Fibroblast of mammary gland (primary cell): ENCODE measurements around the gene BET1L.

ENCODE experiments used
- DNase-seq: peaks from one replicate; pipeline ENCODE4 v3.0.0-alpha.2; 2010; ENCODE audit warnings: low read depth
- H3K4me3 ChIP-seq: 2 replicates; pipeline ENCODE4 v1.5.1; 2011; ENCODE audit warnings: low read depth, mild to moderate bottlenecking, low read length, moderate library complexity; ENCODE audit not compliant: control insufficient read depth
- CTCF ChIP-seq: conservative IDR thresholded peaks from 2 replicates; pipeline ENCODE4 v1.5.1; 2011; ENCODE audit warnings: low read depth, low read length, inconsistent platforms; ENCODE audit not compliant: control insufficient read depth, insufficient read depth

The BET1L gene

GRCh38 chr11:206002-206384, 1.2 kb downstream of the BET1L start:
- DNase-seq: no peak
- no peak for TF ChIP-seq CTCF
- peak overlapping the region; percentile 95 for H3K4me3 ChIP-seq

GRCh38 chr11:205221-206001, 1.8 kb downstream of the BET1L start:
- peak overlapping the region; percentile 95 for H3K4me3 ChIP-seq
- no peak for DNase-seq
- TF ChIP-seq CTCF: no peak

- DNase-seq: no peak
- TF ChIP-seq CTCF: no peak
- no peak overlapping the region for H3K4me3 ChIP-seq
Measured at GRCh38 chr11:204587-205109, 2.6 kb downstream of the BET1L start.

GRCh38 chr11:203945-204586, 3.1 kb downstream of the BET1L start:
- no peak overlapping the region for H3K4me3 ChIP-seq
- no peak for TF ChIP-seq CTCF
- DNase-seq: no peak

- TF ChIP-seq CTCF: no peak
- peak; percentile 24 for DNase-seq
- H3K4me3 ChIP-seq: no peak overlapping the region
Measured at GRCh38 chr11:203056-203944, 3.9 kb downstream of the BET1L start.

GRCh38 chr11:202490-202889, 4.7 kb downstream of the BET1L start:
- H3K4me3 ChIP-seq: no peak overlapping the region
- DNase-seq: no peak
- no peak for TF ChIP-seq CTCF
